Bronchial epithelial cell (primary cell): ENCODE data around the gene TEX2. TPM values are rescaled to one million over a fixed set of nuclear protein-coding genes. Genes with fewer than 3 reads are reported as not detected.

ENCODE experiments used
- DNase-seq: peaks from one replicate; pipeline ENCODE4 v3.0.0-alpha.2; 2010; ENCODE audit warnings: low read depth
- FAIRE-seq: peaks from 2 replicates; lab custom pipeline; 2011; peaks lifted over from hg19 to GRCh38; lab: Jason Lieb, UNC
- H3K27me3 ChIP-seq: 2 replicates; pipeline ENCODE4 v1.5.1; 2011; ENCODE audit warnings: low read length; ENCODE audit not compliant: control insufficient read depth, insufficient read depth
- H3K36me3 ChIP-seq: 2 replicates; pipeline ENCODE4 v1.5.1; 2011; ENCODE audit warnings: low read length; ENCODE audit not compliant: control insufficient read depth, insufficient read depth
- H3K4me3 ChIP-seq: 2 replicates; pipeline ENCODE4 v1.5.1; 2011; ENCODE audit warnings: mild to moderate bottlenecking, low read depth, low read length, control low read depth
- CTCF ChIP-seq: IDR thresholded peaks from 2 replicates; pipeline ENCODE4 v1.5.1; 2011; ENCODE audit warnings: mild to moderate bottlenecking, moderate library complexity, low read length, control low read depth, inconsistent platforms; ENCODE audit not compliant: insufficient read depth, severe bottlenecking
- total RNA-seq: library from RNA; depleted of rRNA; stranded (reverse); fragments of >200 nt; gene quantifications from 2 replicates; pipeline ENCODE4 v1.2.1, GENCODE V29; 2014

Gene TEX2
- total RNA-seq, 1 donor from 2014 or later = 14.7 TPM

- TF ChIP-seq CTCF = no peak
- no peaks in the 10 kb centered on the region for H3K27me3 ChIP-seq
- FAIRE-seq (no peak), DNase-seq (no peak)
- H3K36me3 ChIP-seq = no peaks in the 10 kb centered on the region
- no peak overlapping the region for H3K4me3 ChIP-seq
These were observed 5.9 kb downstream of the TEX2 start for GRCh38 chr17:64256913-64257807.

GRCh38 chr17:64255764-64256163 lies 7.3 kb downstream of the TEX2 start:
- TF ChIP-seq CTCF = no peak
- no peak for DNase-seq
- no peak for FAIRE-seq
- Histone ChIP-seq H3K36me3 (no peaks in the 10 kb centered on the region), H3K4me3 (no peak overlapping the region), H3K27me3 (no peaks in the 10 kb centered on the region)

GRCh38 chr17:64254755-64255154 lies 8.3 kb downstream of the TEX2 start:
- FAIRE-seq = no peak
- Histone ChIP-seq H3K36me3 (no peaks in the 10 kb centered on the region), H3K27me3 (no peaks in the 10 kb centered on the region), H3K4me3 (no peak overlapping the region)
- no peak for DNase-seq
- no peak for TF ChIP-seq CTCF

GRCh38 chr17:64253470-64253869 lies 9.6 kb downstream of the TEX2 start:
- no peak for FAIRE-seq
- H3K4me3 ChIP-seq = no peak overlapping the region
- DNase-seq = no peak
- no peak for TF ChIP-seq CTCF
- no peaks in the 10 kb centered on the region for H3K36me3 ChIP-seq
- H3K27me3 ChIP-seq = no peaks in the 10 kb centered on the region

GRCh38 chr17:64252831-64253230 lies 10.2 kb downstream of the TEX2 start:
- no peaks in the 10 kb centered on the region for H3K27me3 ChIP-seq
- H3K4me3 ChIP-seq = no peak overlapping the region
- FAIRE-seq = no peak
- no peaks in the 10 kb centered on the region for H3K36me3 ChIP-seq
- DNase-seq = no peak
- no peak for TF ChIP-seq CTCF
